Frontal cortex (tissue), 4 donors: ENCODE data around the gene CMTR1. TPM values are rescaled to one million over a fixed set of nuclear protein-coding genes. Genes with fewer than 3 reads are reported as not detected.

Experiments
- DNase-seq, 2 donors: peaks; one replicate each; pipeline ENCODE4 v3.0.0; 2012; ENCODE audit warnings: low spot score in 2 of 2
- FAIRE-seq: peaks from 2 replicates; lab custom pipeline; 2012; peaks lifted over from hg19 to GRCh38; lab: Jason Lieb, UNC
- total RNA-seq: library from RNA; depleted of rRNA; stranded (reverse); fragments of >200 nt; gene quantifications from one replicate; pipeline ENCODE4 v1.2.3, GENCODE V29; 2014
- donor health status: control.
- donor health status: control.
- donor health status: control.

Gene CMTR1
- total RNA-seq, 1 donor from 2014 or later = 31.0 TPM

- FAIRE-seq (no peak), DNase-seq (no peak)
These were observed 71.0 kb downstream of the CMTR1 start for GRCh38 chr6:37504024-37504423.

- FAIRE-seq (no peak), DNase-seq (no peak)
These were observed 73.5 kb downstream of the CMTR1 start for GRCh38 chr6:37506479-37506878.

GRCh38 chr6:37507077-37507476 is 74.1 kb downstream of the CMTR1 start:
- DNase-seq (no peak), FAIRE-seq (no peak)

GRCh38 chr6:37507690-37508421 is 74.8 kb downstream of the CMTR1 start:
- DNase-seq (no peak), FAIRE-seq (no peak)

- no peak for FAIRE-seq
These were observed 78.2 kb downstream of the CMTR1 start for GRCh38 chr6:37511201-37511600.

GRCh38 chr6:37511910-37512399 is 78.9 kb downstream of the CMTR1 start:
- FAIRE-seq = no peak

More at GRCh38 chr6:37511201-37511600, 78.2 kb downstream of the CMTR1 start:
- DNase-seq = no peak

GRCh38 chr6:37512400-37513011 is 79.5 kb downstream of the CMTR1 start:
- FAIRE-seq (no peak), DNase-seq (no peak)

More at GRCh38 chr6:37511910-37512399, 78.9 kb downstream of the CMTR1 start:
- DNase-seq = no peak

GRCh38 chr6:37513155-37513554 is 80.1 kb downstream of the CMTR1 start:
- DNase-seq = no peak
- FAIRE-seq = no peak

GRCh38 chr6:37513576-37513975 is 80.6 kb downstream of the CMTR1 start:
- DNase-seq = no peak
- no peak for FAIRE-seq

- DNase-seq (no peak), FAIRE-seq (no peak)
These were observed 81.3 kb downstream of the CMTR1 start for GRCh38 chr6:37514321-37514771.

- no peak for DNase-seq
- FAIRE-seq = no peak
These were observed 81.8 kb downstream of the CMTR1 start for GRCh38 chr6:37514837-37515236.

- DNase-seq (no peak), FAIRE-seq (no peak)
These were observed 82.7 kb downstream of the CMTR1 start for GRCh38 chr6:37515712-37516075.

GRCh38 chr6:37516076-37516919 is 83.3 kb downstream of the CMTR1 start:
- FAIRE-seq (no peak), DNase-seq (no peak)

GRCh38 chr6:37516920-37517405 is 83.9 kb downstream of the CMTR1 start:
- DNase-seq (no peak), FAIRE-seq (no peak)

- no peak for DNase-seq
- no peak for FAIRE-seq
These were observed 84.4 kb downstream of the CMTR1 start for GRCh38 chr6:37517411-37517812.

- no peak for FAIRE-seq
- no peak for DNase-seq
These were observed 85.1 kb downstream of the CMTR1 start for GRCh38 chr6:37518116-37518515.

GRCh38 chr6:37519461-37519860 is 86.4 kb downstream of the CMTR1 start:
- no peak for DNase-seq
- FAIRE-seq = no peak

- DNase-seq (no peak), FAIRE-seq (no peak)
These were observed 87.9 kb downstream of the CMTR1 start for GRCh38 chr6:37520926-37521325.

GRCh38 chr6:37521674-37522073 is 88.7 kb downstream of the CMTR1 start:
- no peak for DNase-seq

GRCh38 chr6:37522836-37523235 is 89.8 kb downstream of the CMTR1 start:
- no peak for DNase-seq
- FAIRE-seq = no peak

More at GRCh38 chr6:37521674-37522073, 88.7 kb downstream of the CMTR1 start:
- FAIRE-seq = no peak
